UCSD-AML1 (cell line): ENCODE results near the gene NEDD8.
"Not testable (repeated sequence)": the region's sequence is repeated elsewhere in the genome, so short reads cannot be mapped to it uniquely, and the experiment has no call there.

Experiments
- DNase-seq: peaks from one replicate; lab custom pipeline; 2025; ENCODE audit not compliant: unreplicated experiment; lab: John Stamatoyannopoulos, UW

Gene NEDD8

GRCh38 chr14:24249230-24250021, 17.3 kb upstream of the NEDD8 start:
- DNase-seq, result no peak

- DNase-seq, result no peak
These were observed 15.3 kb upstream of the NEDD8 start for GRCh38 chr14:24247422-24247821.

GRCh38 chr14:24246765-24247212, 14.6 kb upstream of the NEDD8 start:
- no peak for DNase-seq

- not testable (repeated sequence) for DNase-seq
These were observed 13.2 kb upstream of the NEDD8 start for GRCh38 chr14:24245350-24245749.

GRCh38 chr14:24243336-24243836, 11.2 kb upstream of the NEDD8 start:
- no peak for DNase-seq

- DNase-seq, result peak; percentile 97
These were observed 9.8 kb upstream of the NEDD8 start for GRCh38 chr14:24241829-24242443.

GRCh38 chr14:24240110-24240918, 8.1 kb upstream of the NEDD8 start:
- no peak for DNase-seq

GRCh38 chr14:24238527-24239037, 6.4 kb upstream of the NEDD8 start:
- no peak for DNase-seq

GRCh38 chr14:24238123-24238522, 6.0 kb upstream of the NEDD8 start:
- no peak for DNase-seq

- DNase-seq, result no peak
These were observed 5.3 kb upstream of the NEDD8 start for GRCh38 chr14:24237463-24237955.

GRCh38 chr14:24236689-24237462, 4.7 kb upstream of the NEDD8 start:
- no peak for DNase-seq

- no peak for DNase-seq
These were observed 3.9 kb upstream of the NEDD8 start for GRCh38 chr14:24235804-24236688.

GRCh38 chr14:24234095-24235005, 2.2 kb upstream of the NEDD8 start:
- DNase-seq, result no peak

GRCh38 chr14:24233538-24233866, 1.3 kb upstream of the NEDD8 start:
- no peak for DNase-seq

- no peak for DNase-seq
These were observed 724 bp upstream of the NEDD8 start, which contains the start of gene GMPR2 for GRCh38 chr14:24232645-24233537. Gene GMPR2, plus strand, starts transcription at chr14:24232929. Its CDS starts 325 bp downstream, at chr14:24233254.

- no peak for DNase-seq
These were observed 675 bp downstream of the NEDD8 start for GRCh38 chr14:24231263-24232120.
